Fibroblast of mammary gland (primary cell): Measurements from ENCODE around the gene SERPINB13.

Source experiments
- DNase-seq: peaks from one replicate; pipeline ENCODE4 v3.0.0-alpha.2; 2010; ENCODE audit warnings: low read depth
- H3K4me3 ChIP-seq: 2 replicates; pipeline ENCODE4 v1.5.1; 2011; ENCODE audit warnings: low read depth, mild to moderate bottlenecking, low read length, moderate library complexity; ENCODE audit not compliant: control insufficient read depth
- CTCF ChIP-seq: conservative IDR thresholded peaks from 2 replicates; pipeline ENCODE4 v1.5.1; 2011; ENCODE audit warnings: low read depth, low read length, inconsistent platforms; ENCODE audit not compliant: control insufficient read depth, insufficient read depth

The SERPINB13 gene

DNA sequence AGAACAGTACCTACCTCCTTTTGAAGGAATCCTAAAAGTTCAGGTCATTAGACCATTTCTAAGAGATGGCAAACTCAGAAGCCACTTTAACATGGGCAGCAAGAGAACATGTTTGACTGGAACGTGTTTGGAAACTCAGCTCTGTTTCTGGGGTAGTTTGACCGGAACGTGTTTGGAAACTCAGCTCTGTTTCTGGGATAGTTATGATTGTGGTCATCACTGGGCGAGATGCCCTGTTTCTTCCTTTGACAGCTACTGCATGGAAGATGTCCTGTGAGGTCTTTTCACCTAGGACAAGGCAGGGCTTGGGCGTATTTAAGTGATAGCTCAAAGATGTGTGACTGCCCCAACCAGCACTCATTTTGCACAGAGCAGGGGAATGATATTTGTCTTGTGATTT lies 19.9 kb upstream of the SERPINB13 start:
- no peak for DNase-seq
- TF ChIP-seq CTCF = no peak
- H3K4me3 ChIP-seq = no peak overlapping the region

- no peak overlapping the region for H3K4me3 ChIP-seq
- no peak for DNase-seq
- no peak for TF ChIP-seq CTCF
Measured at GRCh38 chr18:63567825-63568224, 19.3 kb upstream of the SERPINB13 start.

- H3K4me3 ChIP-seq = no peak overlapping the region
- no peak for TF ChIP-seq CTCF
- DNase-seq = no peak
Measured at GRCh38 chr18:63570721-63571120, 16.4 kb upstream of the SERPINB13 start.

DNA sequence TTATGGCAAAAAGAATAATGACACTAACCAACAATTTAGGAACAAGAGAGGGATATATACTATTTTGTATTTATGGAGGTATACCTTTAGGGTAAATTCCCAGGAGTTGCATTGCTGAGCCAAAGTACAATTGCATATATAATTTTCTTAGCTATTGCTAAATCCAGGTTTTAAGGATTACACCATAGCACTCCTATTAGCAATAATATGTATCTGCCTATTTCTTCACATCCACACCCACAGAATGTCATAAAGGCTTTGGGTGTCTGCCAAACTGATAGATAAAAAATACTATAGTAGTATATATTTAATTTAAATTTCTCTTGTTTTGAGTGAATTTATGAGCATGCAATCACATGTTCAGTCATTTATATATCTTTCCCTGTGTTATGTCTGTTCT lies 11.5 kb upstream of the SERPINB13 start:
- DNase-seq = no peak
- no peak overlapping the region for H3K4me3 ChIP-seq
- TF ChIP-seq CTCF = no peak

DNA sequence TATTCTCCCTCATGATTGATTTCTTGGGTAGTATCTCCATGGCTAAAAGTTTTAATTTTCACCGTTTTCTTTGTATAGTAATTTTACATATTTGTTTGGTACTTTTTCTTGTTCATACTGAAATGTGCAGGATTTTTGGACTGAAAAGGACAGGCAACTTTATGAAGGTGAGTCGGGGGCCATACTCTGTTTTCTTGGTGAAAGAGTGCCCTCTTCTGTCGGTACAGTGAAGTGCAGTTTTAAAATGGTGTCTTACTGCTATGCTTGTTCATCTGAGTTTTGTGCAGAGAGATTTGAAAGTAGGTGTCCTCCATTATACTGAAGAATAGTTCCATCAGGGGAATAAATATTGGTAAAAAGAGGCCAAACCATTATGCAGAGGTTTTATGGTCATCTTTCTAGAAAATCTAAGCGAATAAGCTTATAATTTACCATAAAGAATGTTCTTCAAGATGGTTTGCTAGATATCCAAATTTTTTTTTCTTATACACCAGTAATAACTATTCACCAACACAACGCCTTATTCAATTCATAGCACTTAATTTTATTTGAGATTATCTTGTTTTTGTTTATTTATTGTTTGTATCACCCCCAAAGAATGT lies 8.7 kb upstream of the SERPINB13 start:
- DNase-seq = peak; percentile 55
- TF ChIP-seq CTCF = peak; percentile 84
- no peak overlapping the region for H3K4me3 ChIP-seq

GRCh38 chr18:63579616-63580015 lies 7.5 kb upstream of the SERPINB13 start:
- TF ChIP-seq CTCF = no peak

DNA sequence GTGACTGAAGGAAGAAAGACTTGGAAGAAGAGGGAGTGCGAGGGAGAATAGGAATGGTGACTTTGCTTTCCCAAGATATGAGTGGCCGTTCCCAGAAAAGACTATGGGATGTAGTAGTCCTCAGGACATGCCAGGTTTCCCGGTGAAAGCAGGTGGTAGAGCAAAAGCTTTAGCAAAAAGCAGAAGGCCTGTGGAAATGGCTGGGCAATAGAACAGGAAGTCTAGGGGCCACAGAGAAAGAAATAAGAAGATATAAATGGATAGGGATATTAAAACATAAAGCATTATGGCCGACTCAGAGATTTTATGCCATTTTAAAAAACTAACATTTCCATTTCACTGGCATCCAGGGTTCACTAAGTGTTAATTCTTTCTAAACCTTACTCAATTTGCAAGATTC lies 1.2 kb upstream of the SERPINB13 start:
- no peak overlapping the region for H3K4me3 ChIP-seq
- no peak for DNase-seq
- no peak for TF ChIP-seq CTCF

More at GRCh38 chr18:63579616-63580015, 7.5 kb upstream of the SERPINB13 start:
- DNase-seq = no peak
- H3K4me3 ChIP-seq = no peak overlapping the region
